HEK293 (cell line): ENCODE data around the gene TIMM13.

Source experiments
- CTCF ChIA-PET: fragments of 350-600 bp; formaldehyde crosslinking; extraction: SDS; loops from one replicate; lab custom pipeline; 2021; ENCODE audit warnings: antibody characterized with exemption; lab: Yijun Ruan, JAX
- POLR2A ChIA-PET: fragments of 300-600 bp; formaldehyde crosslinking; extraction: SDS; loops from one replicate; lab custom pipeline; 2020; ENCODE audit warnings: antibody characterized with exemption, inconsistent platforms; lab: Yijun Ruan, JAX
- H3K27ac ChIP-seq: fragments of 200-500 bp; sonication (Bioruptor generic); 2 replicates; pipeline ENCODE4 v1.5.1; 2014; ENCODE audit warnings: low read depth, low read length, control low read depth, inconsistent platforms; ENCODE audit errors: extremely low read depth
- H3K36me3 ChIP-seq, 2 experiments: fragments of 200-500 bp in 1 of 2; sonication (Bioruptor generic) in 1 of 2; 1 replicate in 1 of 2; 2 replicates in 1 of 2; pipeline ENCODE4 v1.5.1; 2014 to 2017; ENCODE audit warnings: inconsistent platforms in 2 of 2, low read length in 2 of 2; ENCODE audit not compliant: control insufficient read depth in 2 of 2, insufficient read depth in 1 of 2
- H3K4me1 ChIP-seq: fragments of 200-500 bp; sonication (Bioruptor generic); 2 replicates; pipeline ENCODE4 v1.5.1; 2014; ENCODE audit warnings: mild to moderate bottlenecking, low read length, inconsistent platforms; ENCODE audit not compliant: control insufficient read depth, insufficient read depth
- H3K4me3 ChIP-seq: 2 replicates; pipeline ENCODE4 v1.5.1; 2011; ENCODE audit warnings: low read depth, mild to moderate bottlenecking, control low read depth, low read length, moderate library complexity
- H3K9me3 ChIP-seq: fragments of 200-500 bp; sonication (Bioruptor generic); 2 replicates; pipeline ENCODE4 v1.5.1; 2014; ENCODE audit warnings: low read depth, low read length, inconsistent platforms; ENCODE audit not compliant: control insufficient read depth, insufficient read depth
- CTCF ChIP-seq: fragments of 450-650 bp; formaldehyde crosslinking; IDR thresholded peaks from 2 replicates; pipeline ENCODE4 v1.5.1; 2016; ENCODE audit warnings: missing biosample characterization, missing genetic modification characterization
- ZNF121 ChIP-seq: fragments of 450-650 bp; formaldehyde crosslinking; IDR thresholded peaks from 2 replicates; pipeline ENCODE4 v1.5.1; 2016; ENCODE audit warnings: missing biosample characterization, missing genetic modification characterization
- ZNF280C ChIP-seq: fragments of 450-650 bp; formaldehyde crosslinking; IDR thresholded peaks from 2 replicates; pipeline ENCODE4 v1.5.1; 2016; ENCODE audit warnings: missing biosample characterization, missing genetic modification characterization
- ZNF280D ChIP-seq: fragments of 450-650 bp; formaldehyde crosslinking; IDR thresholded peaks from 2 replicates; pipeline ENCODE4 v1.5.1; 2016; ENCODE audit warnings: missing biosample characterization, missing genetic modification characterization
- ZNF433 ChIP-seq: fragments of 450-650 bp; formaldehyde crosslinking; IDR thresholded peaks from 2 replicates; pipeline ENCODE4 v1.5.1; 2016; ENCODE audit warnings: missing biosample characterization, missing genetic modification characterization, low read depth
- ZNF837 ChIP-seq: fragments of 450-650 bp; formaldehyde crosslinking; IDR thresholded peaks from 2 replicates; pipeline ENCODE4 v1.5.1; 2016; ENCODE audit warnings: missing biosample characterization, missing genetic modification characterization

Gene TIMM13

GRCh38 chr19:2376784-2377519 lies 50.4 kb downstream of the TIMM13 start:
- TF ChIP-seq ZNF280D (tag by site-specific recombination) (no peak), CTCF (tag by site-specific recombination) (no peak), ZNF280C (tag by site-specific recombination) (no peak), ZNF121 (peak; percentile 86), ZNF433 (tag by site-specific recombination) (no peak), ZNF837 (tag by site-specific recombination) (no peak)
- H3K4me1 ChIP-seq, result no peaks in the 10 kb centered on the region
- H3K4me3 ChIP-seq, result no peak overlapping the region
- POLR2A ChIA-PET, result no interaction called here
- no peaks in the 10 kb centered on the region for H3K36me3 ChIP-seq
- H3K27ac ChIP-seq, result no peak overlapping the region
- CTCF ChIA-PET, result no interaction called here
- no peaks in the 10 kb centered on the region for H3K9me3 ChIP-seq
